HEK293T (cell line): Measurements from ENCODE around the gene RPH3AL.

Source experiments
- CTCF ChIA-PET: fragments of 350-600 bp; formaldehyde crosslinking; extraction: SDS; loops from one replicate; lab custom pipeline; 2021; ENCODE audit warnings: antibody characterized with exemption, inconsistent platforms; lab: Yijun Ruan, JAX
- POLR2A ChIA-PET: fragments of 350-600 bp; formaldehyde crosslinking; extraction: SDS; loops from one replicate; lab custom pipeline; 2020; ENCODE audit warnings: antibody characterized with exemption, inconsistent platforms; lab: Yijun Ruan, JAX
- DNase-seq: peaks from one replicate; pipeline ENCODE4 v3.0.0; 2012; ENCODE audit warnings: mixed read lengths; ENCODE audit errors: extremely low spot score
- ARNT ChIP-seq: fragments of 450-650 bp; IDR thresholded peaks from 2 replicates; pipeline ENCODE4 v1.6.1; 2017; ENCODE audit warnings: mild to moderate bottlenecking
- BHLHE40 ChIP-seq: fragments of 450-650 bp; IDR thresholded peaks from 2 replicates; pipeline ENCODE4 v1.6.1; 2016; ENCODE audit warnings: mild to moderate bottlenecking, moderate library complexity, borderline replicate concordance
- CTBP1 ChIP-seq: fragments of 450-650 bp; IDR thresholded peaks from 2 replicates; pipeline ENCODE4 v1.6.1; 2016; ENCODE audit warnings: borderline replicate concordance
- ELF4 ChIP-seq: fragments of 450-650 bp; IDR thresholded peaks from 2 replicates; pipeline ENCODE4 v1.6.1; 2017; ENCODE audit warnings: antibody characterized with exemption
- FOXA1 ChIP-seq: fragments of 450-650 bp; IDR thresholded peaks from 2 replicates; pipeline ENCODE4 v1.6.1; 2016; ENCODE audit warnings: mild to moderate bottlenecking
- FOXK2 ChIP-seq: fragments of 450-650 bp; IDR thresholded peaks from 2 replicates; pipeline ENCODE4 v1.6.1; 2016; ENCODE audit warnings: mild to moderate bottlenecking
- FOXM1 ChIP-seq: fragments of 450-650 bp; IDR thresholded peaks from 2 replicates; pipeline ENCODE4 v1.6.1; 2017; ENCODE audit warnings: mild to moderate bottlenecking, borderline replicate concordance
- HDGF ChIP-seq: fragments of 450-650 bp; IDR thresholded peaks from 2 replicates; pipeline ENCODE4 v1.6.1; 2017; ENCODE audit warnings: antibody characterized with exemption, borderline replicate concordance
- L3MBTL2 ChIP-seq: fragments of 450-650 bp; conservative IDR thresholded peaks from 2 replicates; pipeline ENCODE4 v1.6.1; 2016; ENCODE audit warnings: mild to moderate bottlenecking
- LEF1 ChIP-seq: fragments of 450-650 bp; IDR thresholded peaks from 2 replicates; pipeline ENCODE4 v1.6.1; 2017; ENCODE audit warnings: mild to moderate bottlenecking, borderline replicate concordance
- NFRKB ChIP-seq: fragments of 450-650 bp; IDR thresholded peaks from 2 replicates; pipeline ENCODE4 v1.6.1; 2016; ENCODE audit warnings: mild to moderate bottlenecking, moderate library complexity
- PKNOX1 ChIP-seq: fragments of 450-650 bp; IDR thresholded peaks from 2 replicates; pipeline ENCODE4 v1.6.1; 2016
- SP1 ChIP-seq: fragments of 450-650 bp; IDR thresholded peaks from 2 replicates; pipeline ENCODE4 v1.6.1; 2017
- SUZ12 ChIP-seq: fragments of 450-650 bp; IDR thresholded peaks from 2 replicates; pipeline ENCODE4 v1.6.1; 2016; ENCODE audit warnings: mild to moderate bottlenecking
- TARDBP ChIP-seq: fragments of 450-650 bp; IDR thresholded peaks from 2 replicates; pipeline ENCODE4 v1.6.1; 2016
- ZNF384 ChIP-seq: fragments of 450-650 bp; IDR thresholded peaks from 2 replicates; pipeline ENCODE4 v1.6.1; 2016

Gene RPH3AL

GRCh38 chr17:393806-394717, 41.5 kb upstream of the RPH3AL start:
- DNase-seq = no peak
- TF ChIP-seq ELF4 = no peak
- TF ChIP-seq PKNOX1 = no peak
- TF ChIP-seq ARNT = no peak
- no peak for TF ChIP-seq CTBP1
- no peak for TF ChIP-seq SP1
- TF ChIP-seq FOXK2 = no peak
- TF ChIP-seq FOXM1 = no peak
- TF ChIP-seq SUZ12 = no peak
- TF ChIP-seq LEF1 = no peak
- TF ChIP-seq L3MBTL2 = no peak
- CTCF ChIA-PET = no interaction called here
- POLR2A ChIA-PET = no interaction called here

- no peak for TF ChIP-seq NFRKB
- TF ChIP-seq PKNOX1 = no peak
- no peak for TF ChIP-seq LEF1
- TF ChIP-seq ELF4 = no peak
- TF ChIP-seq SUZ12 = no peak
- TF ChIP-seq CTBP1 = no peak
- no peak for TF ChIP-seq FOXK2
- TF ChIP-seq ZNF384 = no peak
- no peak for TF ChIP-seq HDGF
- TF ChIP-seq L3MBTL2 = no peak
- TF ChIP-seq FOXA1 = no peak
- no peak for TF ChIP-seq TARDBP
- no peak for DNase-seq
- ChIA-PET POLR2A (no interaction called here), CTCF (no interaction called here)
These were observed 39.2 kb upstream of the RPH3AL start for GRCh38 chr17:391850-392249.

GRCh38 chr17:390025-390424, 37.4 kb upstream of the RPH3AL start:
- TF ChIP-seq FOXA1 (no peak), ELF4 (no peak), ZNF384 (no peak), LEF1 (no peak), HDGF (no peak), SP1 (no peak), PKNOX1 (no peak), FOXK2 (no peak)
- CTCF ChIA-PET = no interaction called here
- DNase-seq = no peak

GRCh38 chr17:388087-388486, 35.5 kb upstream of the RPH3AL start:
- TF ChIP-seq SP1 (no peak), ELF4 (no peak), PKNOX1 (no peak), ARNT (no peak), FOXA1 (no peak), LEF1 (no peak)
- ChIA-PET POLR2A (no interaction called here), CTCF (no interaction called here)
- DNase-seq = no peak

More at GRCh38 chr17:390025-390424, 37.4 kb upstream of the RPH3AL start:
- POLR2A ChIA-PET = no interaction called here

- ChIA-PET CTCF (no interaction called here), POLR2A (no interaction called here)
- TF ChIP-seq FOXA1 = no peak
- DNase-seq = peak; percentile 83
These were observed 33.7 kb upstream of the RPH3AL start for GRCh38 chr17:386141-386876.

- TF ChIP-seq TARDBP (no peak), ZNF384 (no peak), FOXM1 (no peak), FOXA1 (no peak), FOXK2 (no peak), L3MBTL2 (no peak), NFRKB (no peak), SUZ12 (no peak), ELF4 (no peak), BHLHE40 (no peak), LEF1 (no peak), CTBP1 (no peak), SP1 (no peak), PKNOX1 (no peak), HDGF (no peak), ARNT (no peak)
- DNase-seq = no peak
- ChIA-PET CTCF (no interaction called here), POLR2A (no interaction called here)
These were observed 33.2 kb upstream of the RPH3AL start for GRCh38 chr17:385836-386140.
